GM18858 (cell line): ENCODE data around the gene DTNBP1.
"Not testable (repeated sequence)": the region's sequence is repeated elsewhere in the genome, so short reads cannot be mapped to it uniquely, and the experiment has no call there.

Experiments
- ATAC-seq: cut with Tn5 transposase; IDR thresholded peaks from one replicate; pipeline ENCODE4 v1.9.1; 2021; ENCODE audit not compliant: unreplicated experiment

Gene DTNBP1

GRCh38 chr6:15562977-15563376 is 99.9 kb downstream of the DTNBP1 start:
- ATAC-seq: no peak

GRCh38 chr6:15561447-15562199 is 101.2 kb downstream of the DTNBP1 start:
- no peak for ATAC-seq

GRCh38 chr6:15560713-15561112 is 102.1 kb downstream of the DTNBP1 start:
- no peak for ATAC-seq

- no peak for ATAC-seq
Measured at GRCh38 chr6:15557174-15557573, 105.7 kb downstream of the DTNBP1 start.

GRCh38 chr6:15556711-15557110 is 106.1 kb downstream of the DTNBP1 start:
- ATAC-seq: no peak

- no peak for ATAC-seq
Measured at GRCh38 chr6:15555101-15556038, 107.5 kb downstream of the DTNBP1 start.

- ATAC-seq: no peak
Measured at GRCh38 chr6:15554728-15555100, 108.1 kb downstream of the DTNBP1 start.

GRCh38 chr6:15553736-15554294 is 109.0 kb downstream of the DTNBP1 start:
- ATAC-seq: no peak

- no peak for ATAC-seq
Measured at GRCh38 chr6:15553031-15553430, 109.8 kb downstream of the DTNBP1 start.

- ATAC-seq: no peak
Measured at GRCh38 chr6:15551798-15552197, 111.0 kb downstream of the DTNBP1 start.

GRCh38 chr6:15551262-15551661 is 111.6 kb downstream of the DTNBP1 start:
- no peak for ATAC-seq

- no peak for ATAC-seq
Measured at GRCh38 chr6:15550546-15551123, 112.2 kb downstream of the DTNBP1 start.

GRCh38 chr6:15549371-15549770 is 113.5 kb downstream of the DTNBP1 start:
- no peak for ATAC-seq

- ATAC-seq: no peak
Measured at GRCh38 chr6:15547400-15547799, 115.4 kb downstream of the DTNBP1 start.

GRCh38 chr6:15546591-15546990 is 116.2 kb downstream of the DTNBP1 start:
- ATAC-seq: no peak

- ATAC-seq: no peak
Measured at GRCh38 chr6:15544321-15544900, 118.4 kb downstream of the DTNBP1 start.

- not testable (repeated sequence) for ATAC-seq
Measured at GRCh38 chr6:15543332-15543917, 119.4 kb downstream of the DTNBP1 start.

- ATAC-seq: no peak
Measured at GRCh38 chr6:15539722-15540270, 123.0 kb downstream of the DTNBP1 start.

- ATAC-seq: no peak
Measured at GRCh38 chr6:15538766-15539495, 123.9 kb downstream of the DTNBP1 start.

GRCh38 chr6:15538106-15538505 is 124.7 kb downstream of the DTNBP1 start:
- no peak for ATAC-seq
